GM19240 (cell line): ENCODE measurements around the gene NOP53.
"Not testable (repeated sequence)": the region's sequence is repeated elsewhere in the genome, so short reads cannot be mapped to it uniquely, and the experiment has no call there.

Experiments used
- DNase-seq: peaks from one replicate; pipeline ENCODE4 v3.0.0; 2011; ENCODE audit warnings: low spot score; ENCODE audit not compliant: insufficient read length

Gene NOP53

GRCh38 chr19:47804451-47804850 is 59.1 kb downstream of the NOP53 start, which contains the start of gene TPRX1:
Gene TPRX1, minus strand, starts transcription at chr19:47804551. Its CDS starts 12 bp downstream, at chr19:47804539.
- not testable (repeated sequence) for DNase-seq

DNA sequence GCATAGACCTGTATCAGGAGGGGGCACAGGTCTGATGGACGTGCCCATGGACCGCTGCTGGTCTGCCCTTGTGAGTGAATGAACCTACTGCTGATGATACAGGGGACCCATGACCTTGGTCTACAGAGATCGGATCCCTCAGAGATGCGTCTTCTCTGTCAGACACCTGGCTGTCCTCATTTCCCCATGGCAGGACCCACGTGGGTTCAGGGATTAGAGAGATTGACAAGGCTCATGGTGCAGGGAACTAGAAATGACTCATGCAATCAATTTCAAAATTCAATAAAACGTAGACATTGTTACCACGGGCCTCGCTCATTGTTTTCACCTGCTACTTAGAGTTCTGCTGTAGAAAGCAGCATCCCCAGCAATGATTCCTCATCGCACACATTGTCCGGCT is 60.0 kb downstream of the NOP53 start:
- DNase-seq, result no peak

GRCh38 chr19:47806435-47806834 is 61.1 kb downstream of the NOP53 start:
- no peak for DNase-seq
